Pancreas (tissue), 10 donors: Measurements from ENCODE around the gene CHST11. TPM values are rescaled to one million over a fixed set of nuclear protein-coding genes. Genes with fewer than 3 reads are reported as not detected.
A peak's percentile ranks its signal among the peaks of the same experiment; 100 is the strongest.

ENCODE experiments used
- ATAC-seq, 4 donors: fragments of 200-7000 bp; cut with Tn5 transposase; one replicate each; pipeline versions ENCODE4 v1.8.0 to v1.9.1; 2020; ENCODE audit warnings: mild to moderate bottlenecking in 4 of 4, moderate library complexity in 4 of 4
- DNase-seq, 6 donors: peaks; one replicate each; pipeline ENCODE4 v3.0.0-alpha.2; 2020
- FAIRE-seq: peaks from 2 replicates; lab custom pipeline; 2012; peaks lifted over from hg19 to GRCh38; lab: Jason Lieb, UNC
- H3K27ac ChIP-seq, 4 donors: fragments of 200-600 bp; sonication (generic); 1 replicate in 3 of 4; 2 replicates in 1 of 4; pipeline versions ENCODE4 v1.5.0 to v1.8.0; 2020
- H3K27me3 ChIP-seq, 4 donors: fragments of 200-600 bp; one replicate each; pipeline ENCODE4 v1.8.0; 2021
- H3K36me3 ChIP-seq, 3 donors: fragments of 200-600 bp; sonication (generic) in 1 of 3; one replicate each; pipeline versions ENCODE4 v1.5.0 to v1.8.0; 2020 to 2021
- H3K4me1 ChIP-seq, 3 donors: fragments of 200-600 bp; one replicate each; pipeline ENCODE4 v1.8.0; 2021
- H3K4me3 ChIP-seq, 4 donors: fragments of 200-600 bp; sonication (generic) in 2 of 4; one replicate each; pipeline versions ENCODE4 v1.5.0 to v1.8.0; 2020 to 2021
- H3K9me3 ChIP-seq, 4 donors: fragments of 200-600 bp; one replicate each; pipeline ENCODE4 v1.8.0; 2021
- CTCF ChIP-seq, 4 donors: fragments of 200-600 bp; sonication (generic) in 3 of 4; IDR thresholded peaks; one replicate each; pipeline versions ENCODE4 v1.5.0 to v1.8.0; 2021; ENCODE audit warnings: antibody characterized with exemption in 4 of 4
- WGBS, 2 donors: extraction: QIAGEN DNeasy Blood & Tissue Kit; methylation state at CpG; one replicate each; pipeline ENCODE4 v1.1.7; 2013; 5-methylcytosine and 5-hydroxymethylcytosine counted together
- intact Hi-C, 3 donors: fragments of 100-400 bp; cut with DNase I; formaldehyde crosslinking; loops; one replicate each; pipeline versions ENCODE4 v1.11.1 to v1.14.2; 2022
- polyA plus RNA-seq, 2 donors: library from polyadenylated mRNA; stranded (reverse); fragments of 200-250 nt; gene quantifications; one replicate each; pipeline ENCODE4 v1.2.3, GENCODE V29; 2013
- total RNA-seq, 6 donors: library from RNA; stranded (reverse); fragmentation: NEBNext Ultra II Directional in 4 of 6; extraction: Animal tissue kit (Norgen Biotek cat#: 25700) in 4 of 6; gene quantifications; one replicate each; pipeline versions ENCODE4 v1.2.1 to v1.2.4, GENCODE V29; 2021 to 2023
- donor health status: healthy with polysubstance abuse.
- donor health status: DM: no; HTN: no; CAD: no; lungs with moderate emphysema.
- donor health status: DM: no; HTN: no; CAD: no.
- donor health status: control.
- donor health status: control.
- donor health status: Bipolar disorder and iron deficiency.
- donor health status: DM: yes; HTN: yes; CAD: no.
- donor health status: DM: no; HTN: no; CAD: no.
- donor health status: DM: no; HTN: no; CAD: no.
- donor health status: DM: yes; HTN: yes; CAD: no.

Gene CHST11
- total and polyA plus RNA-seq, 8 donors, result 1.1 to 14.8 (median 7.8) TPM

GRCh38 chr12:104566244-104566993 is 109.7 kb downstream of the CHST11 start:
- FAIRE-seq, result no peak
- DNase-seq, result no peak
- Histone ChIP-seq H3K36me3 (no peaks in the 10 kb centered on the region), H3K9me3 (no peaks in the 10 kb centered on the region), H3K27me3 (no peaks in the 10 kb centered on the region), H3K4me3 (no peak overlapping the region), H3K27ac (no peak overlapping the region), H3K4me1 (no peaks in the 10 kb centered on the region)
- ATAC-seq, result no peak
- no peak for TF ChIP-seq CTCF (IDR thresholded peaks at IDR 0.05)
- WGBS, 2 donors, result 92 to 93% methylated on average over 6 of the region's 6 CpGs
- intact Hi-C loops, result no loop called here

- H3K27me3 ChIP-seq, result no peaks in the 10 kb centered on the region
- H3K36me3 ChIP-seq, result no peaks in the 10 kb centered on the region
- no peak overlapping the region for H3K27ac ChIP-seq
- TF ChIP-seq CTCF (IDR thresholded peaks at IDR 0.05), result no peak
- DNase-seq (no peak), ATAC-seq (peak in 1 of 4 donors; percentile 22), FAIRE-seq (no peak)
- no peaks in the 10 kb centered on the region for H3K4me1 ChIP-seq
- H3K4me3 ChIP-seq, result no peak overlapping the region
- intact Hi-C loops, result no loop called here
- 85 to 91% methylated on average over 5 of the region's 5 CpGs for WGBS, 2 donors
- no peaks in the 10 kb centered on the region for H3K9me3 ChIP-seq
Measured at GRCh38 chr12:104567832-104568486, 111.2 kb downstream of the CHST11 start.

GRCh38 chr12:104568487-104568868 is 111.7 kb downstream of the CHST11 start:
- WGBS, 2 donors, result 62 to 69% methylated on average over 1 of the region's 1 CpG
- ATAC-seq, result no peak
- TF ChIP-seq CTCF (IDR thresholded peaks at IDR 0.05), result no peak
- Histone ChIP-seq H3K36me3 (no peaks in the 10 kb centered on the region), H3K4me1 (no peaks in the 10 kb centered on the region), H3K27ac (no peak overlapping the region), H3K9me3 (no peaks in the 10 kb centered on the region), H3K27me3 (no peaks in the 10 kb centered on the region), H3K4me3 (no peak overlapping the region)
- no peak for FAIRE-seq
- intact Hi-C loops, result no loop called here
- no peak for DNase-seq

GRCh38 chr12:104568935-104569334 is 112.2 kb downstream of the CHST11 start:
- FAIRE-seq (no peak), DNase-seq (no peak), ATAC-seq (no peak)
- H3K27ac ChIP-seq, result no peak overlapping the region
- no peak overlapping the region for H3K4me3 ChIP-seq
- no peaks in the 10 kb centered on the region for H3K36me3 ChIP-seq
- WGBS, 2 donors, result 90 to 93% methylated on average over 4 of the region's 4 CpGs
- no peaks in the 10 kb centered on the region for H3K4me1 ChIP-seq
- intact Hi-C loops, result no loop called here
- no peaks in the 10 kb centered on the region for H3K27me3 ChIP-seq
- H3K9me3 ChIP-seq, result no peaks in the 10 kb centered on the region
- TF ChIP-seq CTCF (IDR thresholded peaks at IDR 0.05), result no peak
